Measurements from ENCODE around the gene TRIM28. TPM values are rescaled to one million over a fixed set of nuclear protein-coding genes. Genes with fewer than 3 reads are reported as not detected.

Gene TRIM28
- polyA plus RNA-seq, 6 donors from 2014 or later, result 25.7 to 100 (median 50.8) TPM

GRCh38 chr19:58555920-58556621, 12.2 kb downstream of the TRIM28 start:
- Mint-ChIP-seq H3K4me3 (peak overlapping the region; percentile 38 to 99 (median 92)), H3K27me3 (no peaks in the 10 kb centered on the region), H3K4me1 (peaks cover 59 to 74% (median 72%) of the 10 kb centered on the region in 3 donors), H3K27ac (peak overlapping the region; percentile 97 to 100 (median 100)), H3K36me3 (peaks cover 0 to 33% of the 10 kb centered on the region in 2 donors), H3K9me3 (no peaks in the 10 kb centered on the region)
- ATAC-seq (ENCODE audit: low read depth in 2 of 2) (no peak), DNase-seq (no peak)

GRCh38 chr19:58556622-58557220, 12.9 kb downstream of the TRIM28 start:
- H3K9me3 Mint-ChIP-seq, result no peaks in the 10 kb centered on the region
- peaks cover 0 to 32% of the 10 kb centered on the region in 2 donors for H3K36me3 Mint-ChIP-seq
- ATAC-seq (ENCODE audit: low read depth in 2 of 2) (no peak), DNase-seq (no peak)
- no peaks in the 10 kb centered on the region for H3K27me3 Mint-ChIP-seq
- peak overlapping the region; percentile 87 to 99 (median 94) for H3K4me3 Mint-ChIP-seq
- peaks cover 63 to 81% (median 78%) of the 10 kb centered on the region in 3 donors for H3K4me1 Mint-ChIP-seq
- peak overlapping the region; percentile 96 to 100 (median 98) for H3K27ac Mint-ChIP-seq

DNA sequence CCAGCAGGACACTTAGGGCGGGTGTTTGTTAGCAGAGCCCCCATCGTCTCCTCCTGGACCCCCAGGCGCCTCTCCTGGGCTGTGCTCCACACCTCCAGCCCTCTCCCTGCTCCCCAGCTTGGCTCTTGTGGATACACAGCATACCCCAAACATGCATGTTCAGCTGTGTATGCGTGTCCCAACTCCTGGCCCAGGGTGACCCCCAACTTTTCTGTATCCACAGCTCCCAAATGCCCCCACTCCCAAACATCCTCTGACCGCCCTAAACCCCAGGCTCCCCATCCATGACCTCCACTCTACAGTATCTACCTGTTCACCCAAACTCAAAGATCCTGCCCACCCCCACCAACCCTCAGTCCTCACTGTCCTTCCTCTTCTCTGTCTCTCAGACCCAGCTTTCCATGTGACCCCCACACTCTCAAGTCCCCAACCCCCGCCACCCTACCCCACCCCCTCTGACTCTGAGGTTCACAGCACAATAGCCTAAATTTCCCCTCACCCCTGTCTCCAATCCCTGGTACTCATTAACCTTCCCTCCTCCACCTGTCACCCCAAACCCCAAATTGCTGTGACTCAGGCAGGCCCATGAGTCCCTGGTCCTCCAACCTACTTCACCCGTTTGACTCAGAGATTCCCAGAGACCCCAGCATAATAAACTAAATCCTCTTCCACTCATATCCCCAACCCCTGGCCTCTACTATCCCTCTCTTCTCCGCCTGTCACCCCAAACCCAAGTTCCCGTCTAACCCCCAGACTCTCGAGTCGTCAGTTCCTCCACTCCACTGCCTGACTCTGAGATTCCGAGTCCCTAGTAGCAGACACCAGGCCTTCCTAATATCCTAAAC, 13.6 kb downstream of the TRIM28 start:
- ATAC-seq (ENCODE audit: low read depth in 2 of 2), result no peak

GRCh38 chr19:58558066-58558622, 14.3 kb downstream of the TRIM28 start, which contains the start of gene UBE2M:
UBE2M (minus strand) TSS chr19:58558611; CDS start chr19:58558381, 230 bp downstream.
- Mint-ChIP-seq H3K9me3 (no peaks in the 10 kb centered on the region), H3K27ac (peak within 1 kb of the TSS; percentile 98 to 100 (median 99)), H3K27me3 (no peaks in the 10 kb centered on the region), H3K4me1 (peaks cover 59 to 89% (median 76%) of the 10 kb centered on the region in 3 donors), H3K4me3 (peak within 1 kb of the TSS; percentile 93 to 99 (median 98)), H3K36me3 (peaks cover 0 to 18% of the 10 kb centered on the region in 2 donors)
- ATAC-seq (ENCODE audit: low read depth in 2 of 2) (peak; percentile 4 to 9), DNase-seq (no peak)

More for the DNA sequence above, 13.6 kb downstream of the TRIM28 start:
- no peak for DNase-seq
- Mint-ChIP-seq H3K36me3 (peaks cover 0 to 25% of the 10 kb centered on the region in 2 donors), H3K27me3 (no peaks in the 10 kb centered on the region), H3K27ac (peak overlapping the region; percentile 90 to 100 (median 98)), H3K4me1 (peaks cover 58 to 88% (median 80%) of the 10 kb centered on the region in 3 donors), H3K4me3 (peak overlapping the region; percentile 90 to 99 (median 96)), H3K9me3 (no peaks in the 10 kb centered on the region)

DNA sequence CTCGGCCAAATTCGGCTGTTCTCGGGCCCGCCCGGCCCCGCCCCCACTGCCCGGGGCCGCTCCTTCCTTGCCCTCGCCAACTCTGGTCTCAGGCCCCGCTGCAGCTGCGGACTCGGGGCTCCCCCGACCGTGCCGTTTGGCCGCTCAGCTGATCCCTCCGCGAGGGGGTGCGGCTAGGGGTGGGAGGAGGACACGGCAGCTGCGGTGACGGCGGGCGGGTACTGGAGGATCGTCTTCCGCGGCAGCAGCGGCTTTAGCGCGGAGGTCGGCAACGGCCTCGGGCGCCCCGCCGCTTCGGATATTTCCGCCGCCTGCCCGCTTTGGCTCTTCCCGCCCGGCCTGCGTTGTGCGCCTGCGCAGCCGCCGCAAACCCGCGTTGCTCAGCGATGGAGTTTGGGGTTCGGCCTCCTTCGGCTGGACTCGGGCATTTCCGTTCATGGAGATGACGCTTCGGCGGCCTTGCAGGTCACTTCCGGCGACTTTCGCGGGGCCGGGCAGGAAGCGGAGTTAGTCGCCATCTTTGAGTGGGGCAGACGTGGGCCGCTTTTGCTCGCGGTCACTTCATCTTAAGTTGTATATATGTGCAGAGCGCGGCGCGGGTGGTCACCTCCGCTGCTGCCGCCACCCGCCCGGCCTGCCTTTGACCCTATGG, 14.9 kb downstream of the TRIM28 start:
- H3K27ac Mint-ChIP-seq, result peak overlapping the region; percentile 96 to 99 (median 98)
- H3K4me3 Mint-ChIP-seq, result peak overlapping the region; percentile 93 to 99 (median 98)
- no peaks in the 10 kb centered on the region for H3K9me3 Mint-ChIP-seq
- H3K4me1 Mint-ChIP-seq, result peaks cover 61 to 90% (median 79%) of the 10 kb centered on the region in 3 donors
- ATAC-seq (ENCODE audit: low read depth in 2 of 2) (peak; percentile 59 to 62), DNase-seq (peak; percentile 99)
- H3K27me3 Mint-ChIP-seq, result no peaks in the 10 kb centered on the region
- H3K36me3 Mint-ChIP-seq, result peaks cover 0 to 12% of the 10 kb centered on the region in 2 donors

DNA sequence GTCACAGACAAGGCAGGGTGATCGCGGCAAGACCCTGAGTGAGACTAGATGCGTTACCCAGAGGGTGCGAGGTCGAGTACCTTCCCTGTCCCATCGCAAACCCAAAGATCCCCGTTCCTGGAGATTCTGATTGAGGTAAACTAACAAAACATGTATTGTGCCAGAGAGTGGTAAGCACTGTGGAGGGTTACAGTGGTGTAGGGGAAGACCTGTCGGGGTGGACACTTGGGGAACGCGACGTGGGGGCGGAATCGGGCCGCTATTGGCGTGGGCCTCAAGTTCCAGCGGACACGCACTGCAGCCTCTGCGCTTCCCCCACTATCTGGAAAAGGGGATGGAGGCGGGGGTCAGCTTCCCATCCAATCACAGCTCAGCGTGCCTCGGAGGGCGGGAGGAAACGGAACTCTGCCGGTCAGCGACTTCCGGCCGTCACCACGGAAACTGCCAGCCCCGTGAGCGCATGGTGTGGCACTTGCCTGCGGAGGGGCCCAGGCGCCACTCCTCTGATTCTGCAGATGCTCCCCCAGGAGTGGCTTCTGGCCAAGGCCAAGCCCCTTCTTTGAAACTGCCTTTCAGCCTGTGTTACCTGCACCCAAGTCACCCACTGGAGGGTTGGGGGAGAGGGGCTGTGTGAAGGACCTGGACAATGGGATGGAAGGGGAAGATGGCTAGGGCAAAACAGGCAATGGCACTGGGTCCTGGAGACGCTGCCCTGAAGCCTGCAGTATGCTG, 15.6 kb downstream of the TRIM28 start:
- Mint-ChIP-seq H3K27ac (peak overlapping the region; percentile 96 to 99 (median 98)), H3K4me1 (peaks cover 59 to 86% (median 76%) of the 10 kb centered on the region in 3 donors), H3K27me3 (no peaks in the 10 kb centered on the region), H3K4me3 (peak overlapping the region; percentile 93 to 99 (median 98)), H3K9me3 (no peaks in the 10 kb centered on the region), H3K36me3 (peaks cover 0 to 8% of the 10 kb centered on the region in 2 donors)
- no peak for ATAC-seq (ENCODE audit: low read depth in 2 of 2)
- DNase-seq, result no peak

- Mint-ChIP-seq H3K27me3 (no peaks in the 10 kb centered on the region), H3K36me3 (peaks cover 0 to 8% of the 10 kb centered on the region in 2 donors), H3K4me3 (peak overlapping the region; percentile 93 to 99 (median 98)), H3K27ac (peak overlapping the region; percentile 44 to 99 (median 85)), H3K4me1 (peaks cover 56 to 78% (median 68%) of the 10 kb centered on the region in 3 donors), H3K9me3 (no peaks in the 10 kb centered on the region)
- ATAC-seq (ENCODE audit: low read depth in 2 of 2) (no peak), DNase-seq (no peak)
Observed at GRCh38 chr19:58560007-58560887, 16.4 kb downstream of the TRIM28 start.

GRCh38 chr19:58560921-58561320, 17.1 kb downstream of the TRIM28 start:
- peak overlapping the region in 3 of 6 donors; percentile 66 to 98 (median 73) for H3K27ac Mint-ChIP-seq
- H3K4me3 Mint-ChIP-seq, result peak overlapping the region in 7 of 8 donors; percentile 79 to 99 (median 97)
- H3K4me1 Mint-ChIP-seq, result peaks cover 54 to 74% (median 62%) of the 10 kb centered on the region in 3 donors
- peaks cover 0 to 8% of the 10 kb centered on the region in 2 donors for H3K36me3 Mint-ChIP-seq
- no peak for ATAC-seq (ENCODE audit: low read depth in 2 of 2)
- DNase-seq, result no peak
- no peaks in the 10 kb centered on the region for H3K27me3 Mint-ChIP-seq
- H3K9me3 Mint-ChIP-seq, result no peaks in the 10 kb centered on the region

DNA sequence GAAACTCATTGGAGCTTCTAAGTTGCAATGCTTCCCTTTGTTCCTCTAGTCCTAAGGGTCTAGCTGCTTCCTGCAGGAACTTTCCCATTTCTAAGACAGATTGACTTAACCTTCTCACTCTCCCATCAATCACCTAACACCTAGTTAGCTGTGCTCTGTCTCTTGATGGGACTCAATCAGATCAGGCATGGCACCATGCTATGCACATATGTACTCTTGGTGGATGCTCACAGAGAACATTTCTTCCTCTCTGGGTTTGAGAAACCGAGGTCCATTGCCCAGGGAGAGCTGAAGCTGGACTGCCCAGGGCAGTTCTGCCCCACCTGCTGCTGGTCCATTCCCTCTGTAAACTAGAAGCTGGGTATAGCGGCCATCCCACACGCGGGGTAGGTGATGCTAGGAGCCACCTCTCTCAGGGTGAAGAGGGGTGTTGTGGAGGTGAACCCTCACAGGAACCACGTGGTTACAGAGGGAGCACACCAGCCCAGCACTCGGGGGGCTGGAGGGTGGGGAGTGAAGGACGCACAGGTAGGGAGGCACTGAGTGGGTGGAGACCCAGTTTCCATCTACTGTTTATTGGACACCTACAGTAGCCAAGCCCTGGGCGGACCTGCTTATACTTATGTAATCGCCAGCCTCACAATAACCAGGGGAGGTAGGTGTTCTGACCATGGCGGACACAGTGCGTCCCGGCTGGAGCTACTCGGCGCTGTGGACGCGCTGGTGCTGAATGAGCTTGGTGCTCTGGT, 17.7 kb downstream of the TRIM28 start:
- Mint-ChIP-seq H3K36me3 (peaks cover 0 to 2% of the 10 kb centered on the region in 2 donors), H3K4me1 (peaks cover 48 to 68% (median 60%) of the 10 kb centered on the region in 3 donors), H3K4me3 (peak overlapping the region; percentile 31 to 99 (median 86)), H3K9me3 (no peaks in the 10 kb centered on the region), H3K27me3 (no peaks in the 10 kb centered on the region), H3K27ac (peak overlapping the region in 3 of 6 donors; percentile 54 to 73 (median 56))
- DNase-seq (no peak), ATAC-seq (ENCODE audit: low read depth in 2 of 2) (no peak)

GRCh38 chr19:58562122-58563033, 18.5 kb downstream of the TRIM28 start:
- Mint-ChIP-seq H3K9me3 (no peaks in the 10 kb centered on the region), H3K36me3 (no peaks in the 10 kb centered on the region), H3K27ac (peak overlapping the region in 4 of 6 donors; percentile 45 to 92 (median 76)), H3K27me3 (no peaks in the 10 kb centered on the region), H3K4me1 (peaks cover 40 to 59% (median 53%) of the 10 kb centered on the region in 3 donors), H3K4me3 (peak overlapping the region; percentile 80 to 99 (median 88))
- ATAC-seq (ENCODE audit: low read depth in 2 of 2) (no peak), DNase-seq (no peak)
